HUDEP-2 (cell line): ENCODE results near the gene PIP4K2A.

Source experiments
- DNase-seq, 76 experiments: peaks; one replicate each; lab custom pipeline; 2025; ENCODE audit not compliant: unreplicated experiment in 76 of 76; lab: John Stamatoyannopoulos, UW

The PIP4K2A gene

GRCh38 chr10:22672319-22673090 lies 41.9 kb downstream of the PIP4K2A start:
- peak in 27 of 76 experiments; percentile 9 to 70 (median 37) for DNase-seq

- no peak for DNase-seq
These were observed 43.6 kb downstream of the PIP4K2A start for GRCh38 chr10:22670788-22671187.

GRCh38 chr10:22669163-22669711 lies 45.1 kb downstream of the PIP4K2A start:
- peak in 13 of 76 experiments; percentile 7 to 40 (median 27) for DNase-seq

DNA sequence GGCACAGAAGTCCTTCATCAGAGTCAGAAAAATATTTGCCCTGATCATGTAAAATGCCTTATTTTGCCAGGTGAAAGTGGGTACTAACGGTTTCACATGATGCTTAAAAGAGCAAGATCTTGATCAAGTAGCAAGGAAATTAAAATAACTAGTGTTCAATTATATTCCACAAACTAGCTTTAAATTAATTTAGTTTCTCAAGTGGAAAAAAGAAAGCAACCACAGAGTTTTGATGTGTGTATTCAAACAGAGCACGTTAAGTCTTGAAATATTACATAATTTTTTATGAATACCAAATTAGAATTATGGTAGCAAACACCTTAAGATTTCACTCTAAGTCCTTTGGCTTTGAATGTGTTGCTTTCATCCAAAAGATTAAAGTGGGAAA lies 47.3 kb downstream of the PIP4K2A start:
- no peak for DNase-seq

- peak in 45 of 76 experiments; percentile 10 to 67 (median 32) for DNase-seq
These were observed 47.9 kb downstream of the PIP4K2A start for GRCh38 chr10:22666287-22667092.

GRCh38 chr10:22665329-22665728 lies 49.0 kb downstream of the PIP4K2A start:
- no peak for DNase-seq

- DNase-seq, result peak in 6 of 76 experiments; percentile 12 to 41 (median 30)
These were observed 51.5 kb downstream of the PIP4K2A start for GRCh38 chr10:22662733-22663330.

GRCh38 chr10:22659866-22660265 lies 54.5 kb downstream of the PIP4K2A start:
- no peak for DNase-seq

DNA sequence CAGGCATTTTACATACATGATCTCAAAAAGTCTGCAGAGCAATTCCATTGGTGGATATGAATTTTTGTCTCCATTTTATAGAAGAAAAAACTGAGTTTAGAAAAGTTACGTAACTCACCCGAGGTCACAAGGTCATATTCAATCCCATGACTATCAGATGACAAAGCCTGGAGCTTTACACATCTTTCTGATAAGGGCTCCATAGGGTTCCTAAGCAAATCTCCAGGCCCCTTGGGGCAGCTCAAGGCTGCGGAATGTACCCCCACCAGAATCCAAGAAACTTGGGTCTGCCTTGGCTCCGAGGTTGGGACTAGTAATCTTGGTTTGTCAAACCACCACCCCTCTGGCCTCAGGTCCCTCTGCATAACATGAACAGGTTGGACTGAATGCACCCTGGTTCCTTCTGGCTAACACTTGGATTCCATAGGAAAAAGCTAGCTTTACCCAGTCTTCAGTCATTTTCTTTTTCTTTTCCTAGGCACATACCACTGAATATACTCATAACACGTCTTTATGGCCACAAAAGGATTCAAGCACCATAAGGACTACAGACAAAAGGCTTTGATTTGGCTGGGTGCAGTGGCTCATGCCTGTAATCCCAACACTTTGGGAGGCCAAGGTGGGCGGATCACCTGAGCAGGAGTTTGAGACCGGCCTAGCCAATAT lies 55.5 kb downstream of the PIP4K2A start:
- no peak for DNase-seq

GRCh38 chr10:22657566-22658225 lies 56.7 kb downstream of the PIP4K2A start:
- no peak for DNase-seq

- peak in 51 of 76 experiments; percentile 7 to 74 (median 32) for DNase-seq
These were observed 57.4 kb downstream of the PIP4K2A start for GRCh38 chr10:22657024-22657423.

GRCh38 chr10:22656036-22656435 lies 58.3 kb downstream of the PIP4K2A start:
- no peak for DNase-seq

- no peak for DNase-seq
These were observed 58.9 kb downstream of the PIP4K2A start for GRCh38 chr10:22655312-22655981.

DNA sequence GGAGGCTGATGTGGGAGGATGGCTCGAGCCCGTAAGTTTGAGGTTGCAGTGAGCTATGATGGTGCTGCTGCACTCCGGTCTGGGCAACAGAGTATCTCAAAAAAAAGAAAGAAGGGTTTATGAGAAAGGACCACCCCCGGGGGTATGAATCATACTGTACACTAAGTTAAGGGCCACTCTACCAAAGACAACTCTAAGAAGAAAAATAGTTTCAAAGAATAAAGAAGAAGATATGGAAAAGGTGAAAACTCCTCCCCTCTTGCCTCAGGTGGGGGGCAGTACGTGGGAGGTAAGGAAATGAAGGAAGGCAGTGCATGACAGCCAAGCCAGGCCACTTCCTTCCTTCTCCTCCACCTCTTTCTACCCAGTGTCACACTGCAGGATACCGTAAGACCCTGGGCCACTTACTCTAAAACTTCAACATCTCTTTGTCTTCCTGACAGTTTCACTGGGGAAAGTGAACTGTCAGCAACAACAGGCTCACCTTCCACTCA lies 61.3 kb downstream of the PIP4K2A start:
- DNase-seq, result no peak

DNA sequence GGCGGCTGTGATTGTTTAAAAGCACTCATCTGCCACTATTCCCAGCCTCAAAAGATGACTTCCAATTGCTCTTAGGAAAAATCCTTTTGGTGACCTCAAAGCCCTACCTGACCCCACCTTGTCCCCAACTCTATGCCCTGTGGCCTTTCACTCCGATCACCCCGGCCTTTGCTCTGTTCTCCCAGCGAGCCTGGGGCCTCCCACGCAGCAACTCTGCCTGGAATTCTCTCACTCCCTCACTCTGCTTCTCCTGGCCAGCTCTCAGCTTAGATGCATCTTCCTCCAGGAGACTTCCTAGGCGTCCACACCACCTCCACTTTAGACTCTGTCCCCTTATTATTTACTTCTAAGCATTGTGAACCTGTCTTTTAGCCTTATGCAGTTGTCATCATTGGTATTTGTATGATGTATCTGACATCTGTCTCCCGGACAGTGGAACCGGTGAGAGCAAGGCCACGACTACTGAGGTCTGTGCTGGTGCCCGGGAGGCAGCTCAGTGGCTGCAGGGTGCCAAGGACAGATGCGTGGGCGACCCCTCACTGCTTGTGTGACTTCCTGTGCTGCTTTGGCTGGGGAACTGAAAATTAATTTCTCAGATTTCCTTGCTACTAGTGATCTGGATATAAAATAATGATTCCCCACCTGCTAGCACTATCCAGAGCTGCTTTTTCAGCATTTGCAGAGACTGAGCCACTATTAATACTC lies 63.0 kb downstream of the PIP4K2A start:
- DNase-seq, result no peak

GRCh38 chr10:22649994-22650393 lies 64.4 kb downstream of the PIP4K2A start:
- DNase-seq, result no peak

- no peak for DNase-seq
These were observed 65.0 kb downstream of the PIP4K2A start for GRCh38 chr10:22649390-22649841.

DNA sequence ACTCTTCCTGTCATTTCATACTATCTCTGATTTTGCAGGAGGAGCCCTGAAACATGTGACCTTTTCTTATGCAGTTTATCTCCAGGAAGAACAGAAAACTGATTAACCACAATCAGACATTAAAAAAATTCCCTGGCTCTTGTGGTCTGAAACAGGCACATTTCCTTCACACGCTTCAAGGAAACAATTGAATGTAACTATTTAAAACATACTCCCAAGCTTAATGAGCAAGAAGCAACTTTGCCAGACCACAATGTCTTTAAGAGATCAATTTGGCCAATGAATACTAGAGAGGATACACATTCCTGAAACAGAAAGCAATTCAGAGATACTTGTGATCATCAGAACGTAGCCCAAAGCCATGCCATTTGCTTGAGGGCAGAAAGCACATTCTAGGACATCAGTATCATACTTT lies 65.8 kb downstream of the PIP4K2A start:
- DNase-seq, result no peak

DNA sequence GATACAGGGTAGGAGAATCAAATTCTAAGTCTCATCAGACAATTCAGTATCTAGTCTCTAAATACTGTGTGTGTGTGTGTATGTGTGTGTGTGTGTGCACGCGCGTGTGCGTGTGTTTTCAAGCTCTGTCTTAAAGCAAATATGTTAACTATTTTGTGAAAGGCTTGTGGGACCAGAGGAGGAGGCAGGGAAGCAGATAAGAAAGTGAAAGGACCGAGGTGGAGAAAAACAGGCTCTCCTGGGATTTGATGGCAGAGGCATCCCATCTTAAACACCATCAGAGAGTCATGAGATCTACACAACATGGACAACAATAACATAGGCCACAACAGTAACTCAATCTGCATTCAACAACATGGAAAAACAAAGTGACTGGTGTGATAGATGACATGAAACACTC lies 67.1 kb downstream of the PIP4K2A start:
- DNase-seq, result no peak
